ENCODE data around the gene SPTBN4.
"Not testable (repeated sequence)": the region's sequence is repeated elsewhere in the genome, so short reads cannot be mapped to it uniquely, and the experiment has no call there.

SPTBN4 gene

DNA sequence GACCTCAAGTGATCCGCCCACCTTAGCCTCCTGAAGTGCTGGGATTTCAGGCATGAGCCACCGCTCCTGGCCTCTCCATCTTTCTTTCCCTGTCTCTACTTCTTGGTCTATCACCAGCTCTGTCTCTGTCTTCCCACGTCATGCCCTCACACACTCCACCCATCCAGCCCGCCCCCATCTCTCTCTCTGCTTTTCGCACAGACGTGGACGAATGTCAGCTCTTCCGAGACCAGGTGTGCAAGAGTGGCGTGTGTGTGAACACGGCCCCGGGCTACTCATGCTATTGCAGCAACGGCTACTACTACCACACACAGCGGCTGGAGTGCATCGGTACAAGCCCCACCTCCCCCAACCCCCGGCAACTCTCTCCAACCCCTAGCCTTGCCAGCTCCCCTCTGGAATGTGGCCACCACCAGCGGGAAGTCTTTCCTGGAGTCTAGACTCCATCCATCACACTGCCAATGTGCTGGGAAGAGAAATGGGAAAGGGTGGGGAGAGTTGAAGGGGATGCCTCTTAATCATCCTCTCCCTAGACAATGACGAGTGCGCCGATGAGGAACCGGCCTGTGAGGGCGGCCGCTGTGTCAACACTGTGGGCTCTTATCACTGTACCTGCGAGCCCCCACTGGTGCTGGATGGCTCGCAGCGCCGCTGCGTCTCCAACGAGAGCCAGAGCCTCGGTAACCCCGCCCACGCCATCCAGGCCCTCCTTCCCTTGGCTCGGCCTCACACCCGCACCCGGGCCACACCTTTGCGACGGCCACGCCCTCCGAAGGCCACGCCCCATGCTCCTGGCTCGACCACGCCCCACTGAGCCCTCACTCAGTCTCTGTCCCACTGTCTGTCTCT lies 156.8 kb downstream of the SPTBN4 start:
- no peak overlapping the region for H2AK5ac ChIP-seq (ENCODE audit: low read length)
- H4K12ac ChIP-seq (ENCODE audit: low read depth, low read length): no peak overlapping the region
- H3K4me2 ChIP-seq (ENCODE audit: low read length): peak overlapping the region; percentile 53
- no peak overlapping the region for H2AFZ ChIP-seq (ENCODE audit: insufficient read depth, low read length, poor library complexity)
- H3K18ac ChIP-seq (ENCODE audit: low read length): no peak overlapping the region
- WGBS (ENCODE audit: extremely low coverage, insufficient coverage, insufficient read length): no CpG with 5 or more reads among the region's 41 CpGs
- H3K9ac ChIP-seq (ENCODE audit: low read length): no peak overlapping the region
- H3K4me3 ChIP-seq (ENCODE audit: low read depth, low read length): no peak overlapping the region
- peak overlapping the region; percentile 53 for H4K91ac ChIP-seq (ENCODE audit: low read depth, low read length)
- H3K23ac ChIP-seq (ENCODE audit: low read length): no peak overlapping the region
- no peaks in the 10 kb centered on the region for H3K79me2 ChIP-seq (ENCODE audit: control insufficient read depth, insufficient read depth, low read length, poor library complexity)
- DNase-seq: peak; percentile 76 to 80
- H2BK5ac ChIP-seq (ENCODE audit: low read depth, low read length, poor library complexity): no peak overlapping the region
- H3K27me3 ChIP-seq (ENCODE audit: insufficient read depth, low read length): no peaks in the 10 kb centered on the region
- peak overlapping the region; percentile 92 for H3K27ac ChIP-seq (ENCODE audit: low read depth, low read length)
- peaks cover 1% of the 10 kb centered on the region for H3K9me3 ChIP-seq (ENCODE audit: insufficient read depth, low read depth, low read length)
- H3K4me1 ChIP-seq (ENCODE audit: control insufficient read depth in 1 of 2, insufficient read depth in 2 of 2, low read length in 2 of 2): peaks cover 16 to 32% of the 10 kb centered on the region in 2 experiments
- no peak overlapping the region for H4K8ac ChIP-seq (ENCODE audit: low read depth, low read length)
- no peak overlapping the region for H3K4ac ChIP-seq (ENCODE audit: low read depth, low read length)
- H3K14ac ChIP-seq (ENCODE audit: low read length): no peak overlapping the region
- H2BK12ac ChIP-seq (ENCODE audit: low read length): no peak overlapping the region
- H2BK120ac ChIP-seq (ENCODE audit: insufficient read depth, low read length, poor library complexity): no peak overlapping the region
- peaks cover 15% of the 10 kb centered on the region for H3K79me1 ChIP-seq (ENCODE audit: low read length)
- peaks cover 52% of the 10 kb centered on the region in 2 experiments for H3K36me3 ChIP-seq (ENCODE audit: control insufficient read depth in 1 of 2, insufficient read depth in 2 of 2, low read length in 2 of 2)

DNA sequence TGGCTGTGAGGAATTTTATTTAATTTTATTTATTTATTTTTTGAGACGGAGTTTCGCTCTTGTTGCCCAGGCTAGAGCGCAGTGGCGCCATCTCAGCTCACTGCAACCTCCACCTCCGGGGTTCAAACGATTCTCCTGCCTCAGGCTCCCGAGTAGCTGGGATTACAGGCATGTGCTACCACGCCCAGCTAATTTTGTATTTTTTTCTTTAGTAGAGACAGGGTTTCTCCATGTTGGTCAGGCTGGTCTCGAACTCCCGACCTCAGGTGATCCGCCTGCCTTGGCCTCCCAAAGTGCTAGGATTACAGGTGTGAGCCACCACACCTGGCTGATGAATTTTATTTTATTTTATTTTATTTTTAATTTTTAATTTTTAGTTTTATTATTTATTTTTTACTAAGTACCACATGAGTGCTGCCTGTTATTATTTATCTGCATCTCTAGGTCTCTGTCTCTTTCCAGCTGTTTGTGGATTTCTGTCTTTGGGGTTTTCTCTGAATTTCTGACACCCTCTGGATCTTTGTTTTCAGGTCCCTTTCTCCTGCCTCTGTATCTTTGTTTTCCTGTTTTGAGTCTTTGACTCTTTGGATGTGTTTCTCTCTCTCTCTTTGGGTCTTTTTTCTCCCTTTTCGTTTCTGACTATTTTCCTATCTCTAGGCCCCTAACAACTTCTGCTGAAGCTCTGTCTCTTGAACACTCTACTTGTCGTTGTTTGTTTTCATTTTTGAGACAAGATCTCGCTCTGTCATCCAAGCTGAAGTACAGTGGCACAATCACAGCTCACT lies 157.8 kb downstream of the SPTBN4 start:
- H4K12ac ChIP-seq (ENCODE audit: low read depth, low read length); H3K79me2 ChIP-seq (ENCODE audit: control insufficient read depth, insufficient read depth, low read length, poor library complexity); DNase-seq; H4K91ac ChIP-seq (ENCODE audit: low read depth, low read length); H3K4me2 ChIP-seq (ENCODE audit: low read length); H2AFZ ChIP-seq (ENCODE audit: insufficient read depth, low read length, poor library complexity); H3K4ac ChIP-seq (ENCODE audit: low read depth, low read length); H3K18ac ChIP-seq (ENCODE audit: low read length); H3K9me3 ChIP-seq (ENCODE audit: insufficient read depth, low read depth, low read length); H2AK5ac ChIP-seq (ENCODE audit: low read length); H3K27me3 ChIP-seq (ENCODE audit: insufficient read depth, low read length); H3K9ac ChIP-seq (ENCODE audit: low read length); H2BK120ac ChIP-seq (ENCODE audit: insufficient read depth, low read length, poor library complexity); H4K8ac ChIP-seq (ENCODE audit: low read depth, low read length); H3K4me3 ChIP-seq (ENCODE audit: low read depth, low read length); H3K23ac ChIP-seq (ENCODE audit: low read length); H2BK12ac ChIP-seq (ENCODE audit: low read length); H3K14ac ChIP-seq (ENCODE audit: low read length); H2BK5ac ChIP-seq (ENCODE audit: low read depth, low read length, poor library complexity): not testable (repeated sequence)
- no CpG with 5 or more reads among the region's 14 CpGs for WGBS (ENCODE audit: extremely low coverage, insufficient coverage, insufficient read length)
- H3K79me1 ChIP-seq (ENCODE audit: low read length): peaks cover 19% of the 10 kb centered on the region
- H3K27ac ChIP-seq (ENCODE audit: low read depth, low read length): peak overlapping the region; percentile 92
- peaks cover 20 to 36% of the 10 kb centered on the region in 2 experiments for H3K4me1 ChIP-seq (ENCODE audit: control insufficient read depth in 1 of 2, insufficient read depth in 2 of 2, low read length in 2 of 2)
- peaks cover 52 to 55% of the 10 kb centered on the region in 2 experiments for H3K36me3 ChIP-seq (ENCODE audit: control insufficient read depth in 1 of 2, insufficient read depth in 2 of 2, low read length in 2 of 2)

DNA sequence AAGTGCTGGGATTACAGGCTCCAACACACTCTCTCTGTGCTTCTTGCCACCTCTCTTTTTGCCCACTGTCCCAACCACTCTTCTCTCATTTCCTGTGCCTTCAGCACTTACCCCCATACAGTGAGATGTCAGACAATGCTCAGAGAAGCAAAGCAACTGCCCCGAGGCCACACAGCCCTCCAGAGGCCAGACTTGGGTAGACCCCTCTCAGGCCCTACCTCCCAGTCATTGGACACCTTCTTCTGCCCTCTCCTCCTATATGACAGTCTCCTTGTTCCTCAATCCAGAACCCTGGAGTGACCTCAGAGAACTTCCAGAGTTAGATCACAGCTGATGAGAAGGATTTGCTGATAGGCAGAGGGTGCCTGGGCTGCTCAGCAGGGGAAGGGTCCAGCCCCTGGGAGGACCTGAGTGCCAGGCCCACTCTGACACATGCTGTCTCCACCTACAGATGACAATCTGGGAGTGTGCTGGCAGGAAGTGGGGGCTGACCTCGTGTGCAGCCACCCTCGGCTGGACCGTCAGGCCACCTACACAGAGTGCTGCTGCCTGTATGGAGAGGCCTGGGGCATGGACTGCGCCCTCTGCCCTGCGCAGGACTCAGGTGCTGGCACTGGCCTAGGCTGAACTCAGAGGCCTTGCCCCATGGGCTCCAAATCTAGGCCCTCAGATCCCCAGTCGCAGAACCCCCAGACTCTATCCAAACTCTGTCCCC lies 158.8 kb downstream of the SPTBN4 start:
- Histone ChIP-seq H3K4me2 (ENCODE audit: low read length) (no peak overlapping the region), H2BK5ac (ENCODE audit: low read depth, low read length, poor library complexity) (no peak overlapping the region), H2AFZ (ENCODE audit: insufficient read depth, low read length, poor library complexity) (no peak overlapping the region), H4K8ac (ENCODE audit: low read depth, low read length) (no peak overlapping the region), H3K36me3 (ENCODE audit: control insufficient read depth in 1 of 2, insufficient read depth in 2 of 2, low read length in 2 of 2) (peaks cover 46 to 49% of the 10 kb centered on the region in 2 experiments), H3K4me1 (ENCODE audit: control insufficient read depth in 1 of 2, insufficient read depth in 2 of 2, low read length in 2 of 2) (peaks cover 24 to 39% of the 10 kb centered on the region in 2 experiments), H3K18ac (ENCODE audit: low read length) (peak overlapping the region; percentile 30), H3K4ac (ENCODE audit: low read depth, low read length) (no peak overlapping the region), H3K4me3 (ENCODE audit: low read depth, low read length) (no peak overlapping the region), H4K91ac (ENCODE audit: low read depth, low read length) (peak overlapping the region; percentile 8), H2BK12ac (ENCODE audit: low read length) (no peak overlapping the region), H3K9me3 (ENCODE audit: insufficient read depth, low read depth, low read length) (peaks cover 1% of the 10 kb centered on the region), H4K12ac (ENCODE audit: low read depth, low read length) (no peak overlapping the region), H3K79me2 (ENCODE audit: control insufficient read depth, insufficient read depth, low read length, poor library complexity) (peaks cover 1% of the 10 kb centered on the region), H3K9ac (ENCODE audit: low read length) (peak overlapping the region; percentile 14), H3K27me3 (ENCODE audit: insufficient read depth, low read length) (no peaks in the 10 kb centered on the region), H3K23ac (ENCODE audit: low read length) (no peak overlapping the region), H3K27ac (ENCODE audit: low read depth, low read length) (peak overlapping the region; percentile 2), H2BK120ac (ENCODE audit: insufficient read depth, low read length, poor library complexity) (peak overlapping the region; percentile 9), H3K14ac (ENCODE audit: low read length) (peak overlapping the region; percentile 10), H2AK5ac (ENCODE audit: low read length) (peak overlapping the region; percentile 32), H3K79me1 (ENCODE audit: low read length) (peaks cover 22% of the 10 kb centered on the region)
- no peak for DNase-seq
- no CpG with 5 or more reads among the region's 7 CpGs for WGBS (ENCODE audit: extremely low coverage, insufficient coverage, insufficient read length)

All from trophoblast cell (in vitro differentiated cells and primary cell).